ENCODE results near the gene AOPEP. TPM values are rescaled to one million over a fixed set of nuclear protein-coding genes. Genes with fewer than 3 reads are reported as not detected.
A peak's percentile ranks its signal among the peaks of the same experiment; 100 is the strongest.

Gene AOPEP
- total and polyA plus RNA-seq, 9 of the 15 experiments (the other 6 are each of a cell fraction or from before 2014, with no cell fraction given), result 4.5 to 19.3 (median 13.5) TPM

DNA sequence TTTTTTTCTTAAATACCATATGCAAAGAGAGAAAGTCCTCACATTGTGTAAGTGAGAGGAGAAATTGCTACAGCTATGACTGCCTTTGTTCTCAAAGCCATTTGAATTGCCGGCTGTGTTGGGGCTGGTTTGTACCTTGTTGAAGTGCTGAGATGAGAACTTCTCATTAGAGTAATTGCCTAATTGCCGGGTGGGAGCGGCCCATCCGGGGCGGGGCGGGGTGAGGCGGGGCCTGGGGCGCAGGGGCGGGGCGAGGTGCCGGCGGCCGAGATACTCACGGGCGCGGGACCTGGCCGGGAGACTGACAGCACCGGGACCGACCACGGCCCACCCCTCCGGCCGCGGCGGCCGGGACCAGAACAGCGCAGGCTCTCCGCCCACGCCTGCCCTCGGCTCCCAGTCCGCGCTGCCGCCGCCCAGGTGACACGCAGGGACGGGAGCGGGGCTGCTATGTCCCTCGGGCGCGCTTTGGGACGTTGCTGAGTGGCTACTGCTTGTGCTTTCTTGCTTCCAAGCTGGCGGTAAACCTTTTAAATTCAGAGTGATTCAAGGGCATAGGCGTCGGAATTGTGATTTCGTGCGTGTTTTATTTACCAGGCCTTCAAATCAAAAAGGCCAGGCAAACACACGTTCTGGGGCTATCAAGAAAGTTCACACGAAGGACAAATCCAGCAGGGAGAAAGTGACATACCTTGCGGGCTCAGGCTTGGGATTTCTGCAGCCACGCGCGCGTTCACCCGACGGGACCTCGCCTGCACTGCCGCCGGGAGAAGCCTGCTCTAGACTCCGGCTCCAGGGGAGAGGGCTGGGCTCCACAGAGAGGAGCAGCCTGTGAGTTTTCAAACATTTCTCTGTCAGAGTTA, 322.0 kb downstream of the AOPEP start (continued):
- TF ChIP-seq BHLHE40 (IDR thresholded peaks at IDR 0.05; ENCODE audit: low read length) (0 out of 2 replicates have a peak, but pooled peaks have one; percentile 4), RHOXF2B (CRISPR knock-in tag; conservative IDR thresholded peaks at IDR 0.05) (no peak), MTF1 (CRISPR knock-in tag; IDR thresholded peaks at IDR 0.05; ENCODE audit: borderline replicate concordance) (no peak), SNRNP70 (optimal IDR thresholded peaks at IDR 0.05; ENCODE audit: low read depth, low read length) (no peak), ZNF324 (CRISPR knock-in tag; IDR thresholded peaks at IDR 0.05) (no peak), CREBBP (IDR thresholded peaks at IDR 0.05; ENCODE audit: low read depth, low read length) (no peak), CCNT2 (IDR thresholded peaks at IDR 0.05; ENCODE audit: borderline replicate concordance, extremely low read depth, insufficient read length, low read depth, low read length) (peak; percentile 63), MEF2D (tag; conservative IDR thresholded peaks at IDR 0.05; ENCODE audit: low read depth) (no peak), NR2C1 (IDR thresholded peaks at IDR 0.05) (no peak), NR2C1 (tag; IDR thresholded peaks at IDR 0.05) (no peak), ZNF354B (CRISPR knock-in tag; IDR thresholded peaks at IDR 0.05) (no peak), CEBPB (tag; IDR thresholded peaks at IDR 0.05) (peak; percentile 60), PHF8 (IDR thresholded peaks at IDR 0.05; ENCODE audit: borderline replicate concordance, low read length) (peak; percentile 57; the same call in 1 of the 2 replicates), GABPA (tag; conservative IDR thresholded peaks at IDR 0.05; ENCODE audit: low read depth) (no peak; the same call in 1 of the 2 replicates), ZNF165 (CRISPR knock-in tag; IDR thresholded peaks at IDR 0.05; ENCODE audit: borderline replicate concordance) (no peak), RB1 (IDR thresholded peaks at IDR 0.05; ENCODE audit: low read depth) (peak; percentile 32; the same call in 1 of the 2 replicates), ZNF766 (CRISPR knock-in tag; conservative IDR thresholded peaks at IDR 0.05) (no peak)
- TF ChIP-seq, protein P1, sequence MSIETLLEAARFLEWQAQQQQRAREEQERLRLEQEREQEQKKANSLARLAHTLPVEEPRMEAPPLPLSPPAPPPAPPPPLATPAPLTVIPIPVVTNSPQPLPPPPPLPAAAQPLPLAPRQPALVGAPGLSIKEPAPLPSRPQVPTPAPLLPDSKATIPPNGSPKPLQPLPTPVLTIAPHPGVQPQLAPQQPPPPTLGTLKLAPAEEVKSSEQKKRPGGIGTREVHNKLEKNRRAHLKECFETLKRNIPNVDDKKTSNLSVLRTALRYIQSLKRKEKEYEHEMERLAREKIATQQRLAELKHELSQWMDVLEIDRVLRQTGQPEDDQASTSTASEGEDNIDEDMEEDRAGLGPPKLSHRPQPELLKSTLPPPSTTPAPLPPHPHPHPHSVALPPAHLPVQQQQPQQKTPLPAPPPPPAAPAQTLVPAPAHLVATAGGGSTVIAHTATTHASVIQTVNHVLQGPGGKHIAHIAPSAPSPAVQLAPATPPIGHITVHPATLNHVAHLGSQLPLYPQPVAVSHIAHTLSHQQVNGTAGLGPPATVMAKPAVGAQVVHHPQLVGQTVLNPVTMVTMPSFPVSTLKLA (conservative IDR thresholded peaks at IDR 0.05), result peak in 1 of 2 experiments; percentile 64; a peak in 2 of 4 replicates
- TF ChIP-seq, protein P2, sequence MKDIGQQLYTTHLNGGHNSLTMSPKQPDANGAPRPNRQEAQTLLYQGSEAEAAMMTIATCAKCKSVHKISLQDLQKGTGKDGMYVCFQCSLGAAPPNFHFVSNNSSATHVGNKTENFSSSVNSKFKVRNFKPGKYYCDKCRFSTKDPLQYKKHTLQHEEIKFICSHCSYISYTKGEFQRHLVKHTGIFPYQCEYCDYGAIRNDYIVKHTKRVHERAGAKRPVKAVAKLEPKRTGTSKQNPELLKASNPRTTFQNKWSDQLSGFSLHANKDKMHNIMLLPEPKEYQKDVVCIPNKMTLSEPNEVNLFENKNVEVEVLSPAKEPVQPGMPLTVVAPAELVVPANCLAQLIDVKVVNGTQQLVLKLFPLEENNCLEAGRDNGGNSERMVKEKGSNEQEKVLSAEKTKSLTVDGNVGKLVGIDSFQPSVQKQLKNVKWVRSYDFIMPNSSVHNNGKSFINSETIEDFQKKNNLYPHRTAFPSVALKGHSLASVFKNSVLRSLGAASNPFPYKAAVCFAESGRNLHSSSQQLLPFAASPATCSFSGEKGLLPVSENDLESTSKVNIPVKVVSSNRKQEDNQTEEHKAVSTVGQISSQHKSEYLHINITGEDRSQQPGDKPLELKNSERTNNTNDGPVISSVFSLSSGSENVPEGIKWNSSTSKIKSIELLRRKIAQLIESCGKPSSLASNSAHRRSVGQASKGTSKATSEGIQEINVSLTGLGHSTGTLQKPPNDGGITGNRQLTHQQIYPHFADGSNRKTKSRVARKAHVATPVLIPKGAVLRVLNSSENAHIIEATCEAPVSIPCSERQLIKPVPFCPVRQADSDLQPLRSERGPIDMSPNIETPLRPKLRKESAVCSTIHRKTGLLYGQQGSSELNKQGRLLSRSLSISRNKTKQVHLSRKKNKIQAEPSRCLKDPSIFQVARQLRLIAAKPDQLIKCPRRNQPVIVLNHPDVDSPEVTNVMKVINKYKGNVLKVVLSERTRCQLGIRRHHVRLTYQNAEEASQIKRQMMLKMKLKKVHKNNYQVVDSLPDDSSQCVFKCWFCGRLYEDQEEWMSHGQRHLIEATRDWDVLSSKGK (CRISPR knock-in tag; IDR thresholded peaks at IDR 0.05), result no peak
- TF ChIP-seq, protein P3, sequence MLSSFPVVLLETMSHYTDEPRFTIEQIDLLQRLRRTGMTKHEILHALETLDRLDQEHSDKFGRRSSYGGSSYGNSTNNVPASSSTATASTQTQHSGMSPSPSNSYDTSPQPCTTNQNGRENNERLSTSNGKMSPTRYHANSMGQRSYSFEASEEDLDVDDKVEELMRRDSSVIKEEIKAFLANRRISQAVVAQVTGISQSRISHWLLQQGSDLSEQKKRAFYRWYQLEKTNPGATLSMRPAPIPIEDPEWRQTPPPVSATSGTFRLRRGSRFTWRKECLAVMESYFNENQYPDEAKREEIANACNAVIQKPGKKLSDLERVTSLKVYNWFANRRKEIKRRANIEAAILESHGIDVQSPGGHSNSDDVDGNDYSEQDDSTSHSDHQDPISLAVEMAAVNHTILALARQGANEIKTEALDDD (IDR thresholded peaks at IDR 0.05), result no peak
- TF ChIP-seq, protein P4, sequence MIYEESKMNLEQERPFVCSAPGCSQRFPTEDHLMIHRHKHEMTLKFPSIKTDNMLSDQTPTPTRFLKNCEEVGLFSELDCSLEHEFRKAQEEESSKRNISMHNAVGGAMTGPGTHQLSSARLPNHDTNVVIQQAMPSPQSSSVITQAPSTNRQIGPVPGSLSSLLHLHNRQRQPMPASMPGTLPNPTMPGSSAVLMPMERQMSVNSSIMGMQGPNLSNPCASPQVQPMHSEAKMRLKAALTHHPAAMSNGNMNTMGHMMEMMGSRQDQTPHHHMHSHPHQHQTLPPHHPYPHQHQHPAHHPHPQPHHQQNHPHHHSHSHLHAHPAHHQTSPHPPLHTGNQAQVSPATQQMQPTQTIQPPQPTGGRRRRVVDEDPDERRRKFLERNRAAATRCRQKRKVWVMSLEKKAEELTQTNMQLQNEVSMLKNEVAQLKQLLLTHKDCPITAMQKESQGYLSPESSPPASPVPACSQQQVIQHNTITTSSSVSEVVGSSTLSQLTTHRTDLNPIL (CRISPR knock-in tag; IDR thresholded peaks at IDR 0.05), result no peak

Measured in K562 (cell line).